ENCODE data around the gene DHRS7B.
"Not testable (repeated sequence)": the region's sequence is repeated elsewhere in the genome, so short reads cannot be mapped to it uniquely, and the experiment has no call there.

The DHRS7B gene, protein sequence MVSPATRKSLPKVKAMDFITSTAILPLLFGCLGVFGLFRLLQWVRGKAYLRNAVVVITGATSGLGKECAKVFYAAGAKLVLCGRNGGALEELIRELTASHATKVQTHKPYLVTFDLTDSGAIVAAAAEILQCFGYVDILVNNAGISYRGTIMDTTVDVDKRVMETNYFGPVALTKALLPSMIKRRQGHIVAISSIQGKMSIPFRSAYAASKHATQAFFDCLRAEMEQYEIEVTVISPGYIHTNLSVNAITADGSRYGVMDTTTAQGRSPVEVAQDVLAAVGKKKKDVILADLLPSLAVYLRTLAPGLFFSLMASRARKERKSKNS

DNA sequence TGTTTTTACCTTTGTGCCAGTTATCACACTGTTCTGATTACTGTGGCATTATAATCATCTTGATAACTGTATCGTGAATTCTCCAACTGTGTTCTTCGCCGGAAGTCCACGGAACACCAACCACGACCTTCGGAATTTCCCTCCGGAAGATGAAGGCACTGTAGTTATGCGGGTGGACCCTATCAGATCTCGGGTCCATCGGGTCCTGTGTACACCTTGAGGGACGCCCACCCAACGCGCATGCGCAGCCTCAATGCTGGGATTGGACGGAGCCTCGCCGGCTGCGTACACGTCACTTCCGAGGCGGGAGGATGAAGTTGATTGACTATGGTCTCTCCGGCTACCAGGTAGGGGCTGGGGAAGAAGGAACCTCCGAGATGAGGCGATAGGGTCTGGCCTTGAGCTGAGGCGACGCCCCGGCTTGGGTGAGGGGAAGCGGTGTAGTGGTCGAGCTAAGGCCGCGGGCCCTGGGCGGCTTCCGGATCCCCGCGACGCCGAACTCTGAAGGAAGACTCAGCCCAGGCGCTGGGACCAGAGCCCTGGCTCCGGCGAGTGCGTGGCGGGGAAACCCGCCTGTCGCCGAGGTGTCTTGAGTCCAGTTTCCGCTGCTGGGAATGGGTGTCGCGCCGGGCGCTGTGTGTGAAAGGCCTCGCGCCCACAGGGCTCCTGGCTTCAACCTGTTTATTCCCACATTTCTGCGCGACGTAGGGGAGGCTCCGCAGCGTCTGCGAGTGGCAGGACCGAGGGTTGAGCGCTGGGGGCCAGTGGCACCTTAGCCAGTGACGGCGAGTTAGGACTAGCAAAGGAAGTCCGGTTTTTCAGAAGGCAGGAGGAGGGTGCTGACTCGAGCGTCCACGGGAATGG lies at the start of gene DHRS7B:
TSS of gene DHRS7B (plus strand) at position 320 of the 864 bp plus-strand sequence. CDS start at position 328, 8 bp downstream.
- DNase-seq (ENCODE audit: insufficient read length, low spot score) = peak; percentile 90
- FAIRE-seq = peak; percentile 94
- TF ChIP-seq POLR2A (IDR thresholded peaks at IDR 0.05; ENCODE audit: low read depth, low read length) = peak; percentile 83

DNA sequence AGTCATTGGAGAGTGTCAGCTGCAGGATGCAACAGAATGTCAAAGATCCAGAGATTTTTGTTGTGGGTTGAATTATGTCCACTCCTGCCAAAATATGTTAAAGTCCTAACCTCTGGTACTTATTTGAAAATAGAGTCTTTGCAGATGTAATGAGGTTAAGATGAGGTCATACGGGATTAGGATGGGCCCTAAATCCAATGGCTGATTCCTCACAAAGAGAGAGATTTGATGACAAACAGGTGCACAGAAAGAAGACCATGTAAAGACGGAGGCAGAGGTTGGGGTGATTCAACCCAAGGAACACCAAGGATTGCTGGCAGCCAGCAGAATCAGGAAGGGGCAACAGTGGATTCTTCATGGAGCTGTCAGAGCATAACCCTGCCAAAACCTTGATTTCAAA lies 49.5 kb upstream of the DHRS7B start:
- DNase-seq (ENCODE audit: insufficient read length, low spot score) (no peak), FAIRE-seq (no peak)
- TF ChIP-seq POLR2A (IDR thresholded peaks at IDR 0.05; ENCODE audit: low read depth, low read length) = no peak

- no peak for DNase-seq (ENCODE audit: insufficient read length, low spot score)
- TF ChIP-seq POLR2A (IDR thresholded peaks at IDR 0.05; ENCODE audit: low read depth, low read length) = no peak
- FAIRE-seq = no peak
Measured at GRCh38 chr17:21078016-21078780, 48.6 kb upstream of the DHRS7B start.

DNA sequence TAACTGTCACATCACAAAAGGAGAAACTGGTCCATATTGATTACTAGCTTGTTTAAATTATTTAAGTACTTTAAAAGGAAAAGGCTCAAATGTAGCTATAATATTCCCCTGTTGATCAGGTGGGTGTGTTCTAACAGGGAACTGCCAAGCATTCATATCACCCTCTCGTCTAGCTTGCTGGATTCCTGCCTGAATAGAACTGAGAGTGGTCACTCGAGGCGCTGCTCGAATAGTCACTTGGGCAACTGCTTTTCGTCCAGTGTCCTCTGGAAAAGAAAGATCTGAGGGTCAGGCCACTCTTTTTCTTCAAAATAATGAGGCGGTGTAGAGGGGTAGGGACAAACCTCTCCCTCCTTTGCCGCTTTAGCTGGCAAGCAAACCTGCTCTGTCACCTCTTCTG lies 47.6 kb upstream of the DHRS7B start:
- no peak for DNase-seq (ENCODE audit: insufficient read length, low spot score)
- TF ChIP-seq POLR2A (IDR thresholded peaks at IDR 0.05; ENCODE audit: low read depth, low read length) = no peak
- FAIRE-seq = no peak

DNA sequence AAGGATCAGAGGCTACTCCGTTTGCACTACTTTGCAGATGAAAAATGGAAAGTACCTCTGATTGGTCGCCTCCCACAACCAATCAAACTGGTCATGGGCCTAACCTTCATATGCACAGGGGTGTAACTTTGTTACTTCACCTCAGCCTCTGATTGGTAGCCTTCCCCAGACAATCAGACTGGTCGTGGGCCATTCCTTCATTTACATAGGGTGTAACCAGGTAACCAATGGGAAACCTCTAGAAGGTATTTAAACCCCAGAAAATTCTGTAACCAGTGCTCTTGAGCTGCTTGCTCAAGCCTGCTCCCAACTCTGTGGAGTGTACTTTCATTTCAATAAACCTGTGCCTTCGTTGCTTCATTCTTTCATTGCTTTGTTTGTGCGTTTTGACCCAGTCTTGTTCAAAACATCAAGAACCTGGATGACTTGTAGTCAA lies 44.7 kb upstream of the DHRS7B start:
- TF ChIP-seq POLR2A (IDR thresholded peaks at IDR 0.05; ENCODE audit: low read depth, low read length) = no peak

DNA sequence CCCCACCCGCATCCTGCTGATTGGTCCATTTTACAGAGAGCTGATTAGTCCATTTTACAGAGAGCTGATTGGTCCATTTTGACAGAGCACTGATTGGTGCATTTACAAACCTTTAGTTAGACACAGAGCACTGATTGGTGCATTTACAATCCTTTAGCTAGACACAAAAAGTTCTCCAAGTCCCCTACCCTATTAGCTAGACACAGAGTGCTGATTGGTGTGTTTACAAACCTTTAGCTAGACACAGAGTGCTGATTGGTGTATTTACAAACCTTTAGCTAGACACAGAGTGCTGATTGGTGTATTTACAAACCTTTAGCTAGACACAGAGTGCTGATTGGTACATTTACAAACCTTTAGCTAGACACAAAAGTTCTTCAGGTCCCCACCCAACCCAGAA lies 41.5 kb upstream of the DHRS7B start:
- FAIRE-seq; DNase-seq (ENCODE audit: insufficient read length, low spot score): not testable (repeated sequence)

More for the DNA sequence above, 44.7 kb upstream of the DHRS7B start:
- DNase-seq (ENCODE audit: insufficient read length, low spot score) = no peak
- FAIRE-seq = no peak

- DNase-seq (ENCODE audit: insufficient read length, low spot score) = no peak
- TF ChIP-seq POLR2A (IDR thresholded peaks at IDR 0.05; ENCODE audit: low read depth, low read length) = no peak
- no peak for FAIRE-seq
Measured at GRCh38 chr17:21085707-21086106, 41.1 kb upstream of the DHRS7B start.

- FAIRE-seq (peak; percentile 82), DNase-seq (ENCODE audit: insufficient read length, low spot score) (peak; percentile 44)
- no peak for TF ChIP-seq POLR2A (IDR thresholded peaks at IDR 0.05; ENCODE audit: low read depth, low read length)
Measured at GRCh38 chr17:21089145-21089544, 37.6 kb upstream of the DHRS7B start.

DNA sequence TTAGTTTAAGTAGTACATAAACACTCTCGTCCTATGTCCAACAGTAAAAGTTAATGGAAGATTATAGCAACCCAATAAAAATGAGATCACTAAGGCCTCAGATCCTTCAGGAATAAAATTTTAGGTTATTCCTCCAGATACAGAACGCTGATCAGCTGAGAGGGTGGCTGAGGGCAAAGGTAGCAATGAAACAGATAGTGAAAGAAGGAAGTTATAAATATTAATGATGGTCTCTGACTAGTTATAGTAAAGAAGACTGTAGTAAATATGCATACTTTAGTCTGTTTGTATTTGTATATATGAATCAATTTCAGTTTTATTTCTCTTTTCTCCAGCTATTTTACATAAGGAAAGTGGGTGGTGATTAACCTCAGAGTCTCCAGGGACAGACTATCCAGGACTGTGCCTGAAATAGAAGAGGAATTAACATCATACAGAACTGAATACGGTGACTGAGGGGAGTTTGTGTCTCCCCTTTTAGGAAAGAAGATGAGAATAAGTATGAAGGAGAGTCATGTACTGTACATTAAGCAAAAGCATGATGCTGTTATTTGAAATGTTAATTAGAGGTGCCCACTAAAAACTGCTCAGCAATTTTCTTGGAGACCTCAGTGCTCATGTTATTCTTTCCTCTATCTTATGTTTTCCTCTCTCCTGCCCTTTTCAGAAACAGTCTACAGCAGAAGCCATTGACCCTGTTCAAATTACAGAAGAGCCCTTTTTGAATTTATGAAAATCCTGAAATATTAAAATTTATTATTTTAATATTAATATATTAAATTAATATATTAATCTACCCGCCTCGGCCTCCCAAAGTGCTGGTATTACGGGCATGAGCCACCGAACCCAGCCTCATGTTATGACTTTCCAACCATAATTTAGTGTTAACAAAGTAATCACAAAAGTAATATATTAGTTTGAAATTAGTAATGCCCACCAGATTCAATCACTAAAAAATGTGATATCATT lies 36.5 kb upstream of the DHRS7B start:
- no peak for TF ChIP-seq POLR2A (IDR thresholded peaks at IDR 0.05; ENCODE audit: low read depth, low read length)
- no peak for FAIRE-seq

GRCh38 chr17:21090902-21091618 lies 35.7 kb upstream of the DHRS7B start:
- no peak for FAIRE-seq
- TF ChIP-seq POLR2A (IDR thresholded peaks at IDR 0.05; ENCODE audit: low read depth, low read length) = no peak
- DNase-seq (ENCODE audit: insufficient read length, low spot score) = no peak

More for the DNA sequence above, 36.5 kb upstream of the DHRS7B start:
- DNase-seq (ENCODE audit: insufficient read length, low spot score) = no peak

- no peak for TF ChIP-seq POLR2A (IDR thresholded peaks at IDR 0.05; ENCODE audit: low read depth, low read length)
- DNase-seq (ENCODE audit: insufficient read length, low spot score) (no peak), FAIRE-seq (no peak)
Measured at GRCh38 chr17:21094298-21094704, 32.5 kb upstream of the DHRS7B start.

DNA sequence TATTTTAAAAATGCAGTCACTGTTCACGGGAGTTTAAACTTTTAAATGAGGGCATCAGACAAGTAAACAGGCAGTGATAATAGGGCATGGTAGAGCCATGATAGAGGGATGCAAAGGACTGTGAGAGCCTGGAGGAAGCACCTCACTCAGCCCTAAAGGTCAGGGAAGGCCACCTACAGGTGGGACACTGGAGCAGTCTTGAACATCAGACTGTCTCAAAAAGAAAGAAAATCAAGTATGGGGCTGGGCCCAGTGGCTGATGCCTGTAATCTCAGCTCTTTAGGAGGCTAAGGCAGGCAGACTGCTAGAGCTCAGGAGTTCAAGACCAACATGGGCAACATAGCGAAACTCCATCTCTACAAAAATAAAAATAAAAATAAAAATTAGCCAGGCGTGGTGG lies 31.0 kb upstream of the DHRS7B start:
- DNase-seq (ENCODE audit: insufficient read length, low spot score) (no peak), FAIRE-seq (no peak)
- TF ChIP-seq POLR2A (IDR thresholded peaks at IDR 0.05; ENCODE audit: low read depth, low read length) = no peak

All from H54 (cell line).